ENCODE data around the gene SH3PXD2A. TPM values are rescaled to one million over a fixed set of nuclear protein-coding genes. Genes with fewer than 3 reads are reported as not detected.

Gene SH3PXD2A
- total RNA-seq, 1 experiment from 2014 or later, result 4.5 TPM

- H3K27ac ChIP-seq (ENCODE audit: insufficient read length, low read depth, low read length), result no peak overlapping the region
- no peak overlapping the region for H3T11ph ChIP-seq (ENCODE audit: low read length)
- no peaks in the 10 kb centered on the region for H3K27me3 ChIP-seq (ENCODE audit: insufficient read depth, low read length)
- no peak overlapping the region for H3K27ac Mint-ChIP-seq
- H3K9ac ChIP-seq (ENCODE audit: extremely low read depth, insufficient read length, low read length), result no peak overlapping the region
- no peak overlapping the region for H4K8ac ChIP-seq (replicated peaks; ENCODE audit: insufficient read length, low read depth, low read length)
- no peak overlapping the region for H2BK12ac ChIP-seq (ENCODE audit: insufficient read length, low read depth, low read length)
- H4K5ac ChIP-seq (ENCODE audit: insufficient read length, low read depth, low read length), result no peak overlapping the region
- H3K9me3 ChIP-seq (ENCODE audit: control insufficient read depth, low read depth, low read length), result no peaks in the 10 kb centered on the region
- H3K36me3 Mint-ChIP-seq (ENCODE audit: insufficient read depth in 1 of 3, low read depth in 3 of 3), result no peaks in the 10 kb centered on the region
- no peak overlapping the region for H3K4me3 Mint-ChIP-seq
- H3K9me3 Mint-ChIP-seq, result peaks cover 3 to 6% of the 10 kb centered on the region in 2 experiments; a peak in 4 of 5 replicates
- WGBS (ENCODE audit: extremely low coverage, insufficient read length, low lambda C conversion rate), result no CpG with 5 or more reads among the region's 4 CpGs
- H3K27me3 Mint-ChIP-seq (ENCODE audit: low read depth), result 0 out of 2 replicates have a peak, but pooled peaks cover 2% of the 10 kb centered on the region
- no peak for DNase-seq
- H2AFZ ChIP-seq (ENCODE audit: low read length), result no peak overlapping the region
- no peak overlapping the region for H2BK120ac ChIP-seq (ENCODE audit: low read depth, low read length, poor library complexity, severe bottlenecking)
- H3K4ac ChIP-seq (ENCODE audit: low read depth, low read length), result no peak overlapping the region
- no peak overlapping the region for H3K18ac ChIP-seq (ENCODE audit: insufficient read length, low read depth, low read length)
- H3K79me1 ChIP-seq (ENCODE audit: insufficient read depth, low read depth, low read length, poor library complexity, severe bottlenecking), result no peaks in the 10 kb centered on the region
- no peak overlapping the region for H3K14ac ChIP-seq (ENCODE audit: insufficient read depth, low read length)
- no peaks in the 10 kb centered on the region for H3K79me2 ChIP-seq (ENCODE audit: insufficient read depth, low read length)
- H2BK15ac ChIP-seq (ENCODE audit: low read depth, low read length), result no peak overlapping the region
- H3K23me2 ChIP-seq (ENCODE audit: insufficient read length, low read depth, low read length, poor library complexity, severe bottlenecking), result no peaks in the 10 kb centered on the region
- no peak overlapping the region for H2BK20ac ChIP-seq (ENCODE audit: low read depth, low read length, poor library complexity, severe bottlenecking)
- no peak for TF ChIP-seq CTCF (conservative IDR thresholded peaks at IDR 0.05)
- H4K20me1 ChIP-seq (ENCODE audit: control insufficient read depth, insufficient read depth, insufficient read length), result no peaks in the 10 kb centered on the region
- no peak overlapping the region for H3K56ac ChIP-seq (ENCODE audit: insufficient read length, low read depth, low read length)
- no peak overlapping the region for H3K23ac ChIP-seq (ENCODE audit: insufficient read length, low read depth, low read length)
- no peak overlapping the region for H2AK5ac ChIP-seq (ENCODE audit: insufficient read length, low read length)
- no peak overlapping the region for H2BK5ac ChIP-seq (ENCODE audit: insufficient read length, low read length)
- H3K4me2 ChIP-seq (ENCODE audit: insufficient read depth, insufficient read length, low read length), result no peak overlapping the region
- no peaks in the 10 kb centered on the region for H3K4me1 ChIP-seq (ENCODE audit: insufficient read depth, low read length)
- peaks cover 32 to 40% of the 10 kb centered on the region in 2 experiments for H3K4me1 Mint-ChIP-seq
- H4K91ac ChIP-seq (ENCODE audit: insufficient read length, low read depth, low read length), result no peak overlapping the region
Measured at GRCh38 chr10:103828107-103828506, 27.3 kb downstream of the SH3PXD2A start.

Data from H9 (cell line).